ENCODE results near the gene STXBP6.

The STXBP6 gene

DNA sequence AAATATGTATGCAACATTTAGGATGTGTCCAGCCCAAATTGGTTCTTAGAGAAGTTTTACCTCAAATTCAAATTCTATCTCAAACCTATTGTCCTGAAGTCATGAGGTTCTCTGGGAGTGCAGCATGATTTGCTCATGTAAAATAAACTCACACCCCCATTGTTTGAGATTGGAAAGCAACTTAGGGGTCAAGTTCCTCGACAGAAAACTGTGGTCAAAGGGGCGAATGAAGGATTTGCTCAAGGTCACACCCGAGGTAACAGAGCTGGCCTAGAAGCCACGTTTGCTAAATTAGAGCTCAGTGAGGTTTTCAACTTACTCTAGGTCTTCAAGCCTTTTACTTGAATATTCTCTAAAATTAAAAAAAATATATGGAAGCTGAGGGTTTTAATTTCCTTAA lies 218.3 kb downstream of the STXBP6 start:
- no peaks in the 10 kb centered on the region for H3K9me3 ChIP-seq (ENCODE audit: control insufficient read depth in 1 of 2, low read length in 2 of 2)
- H3K4me3 ChIP-seq (ENCODE audit: low read depth in 1 of 2, low read length in 2 of 2) = no peak overlapping the region
- H3K4me1 ChIP-seq (ENCODE audit: control insufficient read depth in 1 of 2, insufficient read depth in 2 of 2, low read length in 2 of 2) = no peaks in the 10 kb centered on the region
- H3K27ac ChIP-seq (ENCODE audit: low read length) = no peak overlapping the region
- no peaks in the 10 kb centered on the region for H3K27me3 ChIP-seq (ENCODE audit: low read depth, low read length)
- H3K36me3 ChIP-seq (ENCODE audit: control insufficient read depth in 1 of 2, insufficient read depth in 2 of 2, low read length in 2 of 2) = no peaks in the 10 kb centered on the region

DNA sequence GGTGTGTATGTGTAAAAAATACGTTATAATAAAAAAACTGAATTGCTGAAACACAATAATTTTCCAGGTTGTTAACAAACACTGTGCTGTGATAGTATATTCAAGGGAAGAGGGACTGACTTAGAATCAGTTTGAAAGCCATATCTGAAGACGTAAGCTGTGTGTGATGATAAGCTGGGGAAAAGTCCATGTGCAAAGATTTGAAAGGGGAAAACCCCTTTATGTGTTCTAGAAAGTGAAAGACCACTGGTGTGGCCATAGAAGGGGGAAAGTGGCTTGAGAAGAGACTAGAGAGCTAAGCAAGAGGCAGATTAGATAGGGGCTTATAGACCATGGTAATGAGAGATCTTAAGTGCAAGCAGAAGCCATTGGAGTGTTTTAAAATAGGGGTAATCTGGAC lies 220.1 kb downstream of the STXBP6 start:
- Histone ChIP-seq H3K4me3 (ENCODE audit: low read depth in 1 of 2, low read length in 2 of 2) (no peak overlapping the region), H3K36me3 (ENCODE audit: control insufficient read depth in 1 of 2, insufficient read depth in 2 of 2, low read length in 2 of 2) (no peaks in the 10 kb centered on the region), H3K27ac (ENCODE audit: low read length) (no peak overlapping the region), H3K27me3 (ENCODE audit: low read depth, low read length) (no peaks in the 10 kb centered on the region), H3K9me3 (ENCODE audit: control insufficient read depth in 1 of 2, low read length in 2 of 2) (no peaks in the 10 kb centered on the region), H3K4me1 (ENCODE audit: control insufficient read depth in 1 of 2, insufficient read depth in 2 of 2, low read length in 2 of 2) (no peaks in the 10 kb centered on the region)

DNA sequence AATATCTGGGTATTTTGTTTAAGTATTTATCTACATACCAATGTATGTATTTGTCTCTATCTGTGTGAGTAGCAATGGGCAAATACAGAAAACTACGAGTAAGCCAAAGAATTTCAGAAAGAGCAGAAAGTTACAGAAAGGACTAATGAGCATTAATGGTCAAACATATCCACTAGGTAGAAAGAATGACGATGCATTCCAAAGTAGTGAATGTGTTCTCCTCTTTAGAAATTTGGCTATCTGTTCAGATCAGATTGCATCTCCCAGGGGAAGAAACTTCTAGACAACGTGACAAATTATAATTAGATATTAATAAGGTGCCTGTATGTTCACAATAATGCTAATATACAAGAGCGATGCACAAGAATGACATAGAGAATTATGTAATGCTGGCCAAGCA lies 221.5 kb downstream of the STXBP6 start:
- no peak overlapping the region for H3K4me3 ChIP-seq (ENCODE audit: low read depth in 1 of 2, low read length in 2 of 2)
- no peaks in the 10 kb centered on the region for H3K9me3 ChIP-seq (ENCODE audit: control insufficient read depth in 1 of 2, low read length in 2 of 2)

DNA sequence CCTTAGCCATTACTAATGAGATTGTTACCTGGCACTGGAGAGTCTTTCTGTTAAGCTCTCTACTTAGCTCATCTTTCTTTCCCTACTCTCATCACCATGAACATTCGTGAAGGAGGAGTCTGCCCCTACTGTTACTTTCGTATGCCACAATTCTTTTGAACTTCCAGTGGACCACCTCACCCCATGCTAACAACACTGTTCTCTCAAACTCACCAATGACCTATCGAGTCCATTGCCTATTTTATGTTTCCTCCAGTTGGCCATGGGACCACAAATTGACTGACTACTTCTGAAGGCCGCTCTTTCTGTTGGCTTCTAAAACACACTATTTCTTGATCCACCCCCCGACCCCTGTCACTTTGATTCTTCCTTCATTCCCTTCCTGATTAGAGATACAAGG lies 223.6 kb downstream of the STXBP6 start:
- no peaks in the 10 kb centered on the region for H3K4me1 ChIP-seq (ENCODE audit: control insufficient read depth in 1 of 2, insufficient read depth in 2 of 2, low read length in 2 of 2)
- H3K4me3 ChIP-seq (ENCODE audit: low read depth in 1 of 2, low read length in 2 of 2) = no peak overlapping the region
- H3K27ac ChIP-seq (ENCODE audit: low read length) = no peak overlapping the region
- H3K36me3 ChIP-seq (ENCODE audit: control insufficient read depth in 1 of 2, insufficient read depth in 2 of 2, low read length in 2 of 2) = no peaks in the 10 kb centered on the region
- no peaks in the 10 kb centered on the region for H3K27me3 ChIP-seq (ENCODE audit: low read depth, low read length)
- no peaks in the 10 kb centered on the region for H3K9me3 ChIP-seq (ENCODE audit: control insufficient read depth in 1 of 2, low read length in 2 of 2)

More for the DNA sequence above, 221.5 kb downstream of the STXBP6 start:
- H3K27ac ChIP-seq (ENCODE audit: low read length) = no peak overlapping the region
- no peaks in the 10 kb centered on the region for H3K27me3 ChIP-seq (ENCODE audit: low read depth, low read length)
- H3K36me3 ChIP-seq (ENCODE audit: control insufficient read depth in 1 of 2, insufficient read depth in 2 of 2, low read length in 2 of 2) = no peaks in the 10 kb centered on the region
- H3K4me1 ChIP-seq (ENCODE audit: control insufficient read depth in 1 of 2, insufficient read depth in 2 of 2, low read length in 2 of 2) = no peaks in the 10 kb centered on the region

DNA sequence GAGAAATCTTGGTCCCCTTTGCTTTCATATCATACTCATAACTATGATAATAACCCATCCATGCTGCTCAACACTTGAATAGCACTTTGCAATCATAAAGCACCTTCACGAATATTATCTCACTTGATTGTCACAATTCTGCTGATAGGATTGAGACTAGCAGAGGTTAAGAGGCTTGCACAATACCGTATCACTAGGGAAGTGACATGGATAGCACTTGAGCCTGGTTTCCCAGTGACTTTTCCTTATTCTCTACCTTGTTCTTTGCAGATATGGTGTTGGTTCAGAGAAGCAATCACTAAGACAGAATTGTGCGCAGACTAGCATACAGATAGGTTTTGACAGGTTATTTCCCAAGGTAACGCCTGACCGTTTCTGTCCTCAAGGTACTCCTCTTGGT lies 229.3 kb downstream of the STXBP6 start:
- H3K4me1 ChIP-seq (ENCODE audit: control insufficient read depth in 1 of 2, insufficient read depth in 2 of 2, low read length in 2 of 2) = peaks cover 0 to 7% of the 10 kb centered on the region in 2 donors
- no peak overlapping the region for H3K4me3 ChIP-seq (ENCODE audit: low read depth in 1 of 2, low read length in 2 of 2)
- H3K36me3 ChIP-seq (ENCODE audit: control insufficient read depth in 1 of 2, insufficient read depth in 2 of 2, low read length in 2 of 2) = no peaks in the 10 kb centered on the region
- H3K9me3 ChIP-seq (ENCODE audit: control insufficient read depth in 1 of 2, low read length in 2 of 2) = no peaks in the 10 kb centered on the region
- no peaks in the 10 kb centered on the region for H3K27me3 ChIP-seq (ENCODE audit: low read depth, low read length)
- no peak overlapping the region for H3K27ac ChIP-seq (ENCODE audit: low read length)

DNA sequence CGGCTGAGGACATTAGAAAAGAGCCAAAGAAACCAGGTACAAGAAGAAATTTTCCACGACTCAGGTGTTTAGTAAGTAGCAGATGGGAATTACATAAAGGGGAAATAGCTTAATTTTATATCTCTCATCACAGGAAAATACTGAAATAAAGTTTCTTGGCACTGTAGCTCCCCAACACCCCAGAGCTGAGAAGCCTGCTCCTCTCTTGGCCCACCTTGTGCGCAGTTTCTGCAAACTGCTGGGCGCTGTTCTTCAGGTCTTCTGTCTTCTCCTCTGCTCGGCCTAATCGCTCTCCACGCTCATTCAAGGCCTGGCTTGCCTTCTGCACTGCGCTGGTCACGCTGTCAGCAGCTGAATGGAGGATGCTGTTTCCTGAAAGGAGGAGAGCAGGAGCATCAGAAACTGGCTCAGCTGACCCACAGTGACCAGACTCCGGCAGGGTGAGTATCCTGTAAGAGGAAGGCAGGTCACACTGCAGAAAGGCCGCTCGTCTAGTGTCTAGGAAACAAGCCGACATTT lies 231.1 kb downstream of the STXBP6 start:
- no peaks in the 10 kb centered on the region for H3K27me3 ChIP-seq (ENCODE audit: low read depth, low read length)
- no peaks in the 10 kb centered on the region for H3K36me3 ChIP-seq (ENCODE audit: control insufficient read depth in 1 of 2, insufficient read depth in 2 of 2, low read length in 2 of 2)
- H3K4me3 ChIP-seq (ENCODE audit: low read depth in 1 of 2, low read length in 2 of 2) = no peak overlapping the region
- H3K4me1 ChIP-seq (ENCODE audit: control insufficient read depth in 1 of 2, insufficient read depth in 2 of 2, low read length in 2 of 2) = peaks cover 0 to 7% of the 10 kb centered on the region in 2 donors
- H3K27ac ChIP-seq (ENCODE audit: low read length) = no peak overlapping the region
- no peaks in the 10 kb centered on the region for H3K9me3 ChIP-seq (ENCODE audit: control insufficient read depth in 1 of 2, low read length in 2 of 2)

DNA sequence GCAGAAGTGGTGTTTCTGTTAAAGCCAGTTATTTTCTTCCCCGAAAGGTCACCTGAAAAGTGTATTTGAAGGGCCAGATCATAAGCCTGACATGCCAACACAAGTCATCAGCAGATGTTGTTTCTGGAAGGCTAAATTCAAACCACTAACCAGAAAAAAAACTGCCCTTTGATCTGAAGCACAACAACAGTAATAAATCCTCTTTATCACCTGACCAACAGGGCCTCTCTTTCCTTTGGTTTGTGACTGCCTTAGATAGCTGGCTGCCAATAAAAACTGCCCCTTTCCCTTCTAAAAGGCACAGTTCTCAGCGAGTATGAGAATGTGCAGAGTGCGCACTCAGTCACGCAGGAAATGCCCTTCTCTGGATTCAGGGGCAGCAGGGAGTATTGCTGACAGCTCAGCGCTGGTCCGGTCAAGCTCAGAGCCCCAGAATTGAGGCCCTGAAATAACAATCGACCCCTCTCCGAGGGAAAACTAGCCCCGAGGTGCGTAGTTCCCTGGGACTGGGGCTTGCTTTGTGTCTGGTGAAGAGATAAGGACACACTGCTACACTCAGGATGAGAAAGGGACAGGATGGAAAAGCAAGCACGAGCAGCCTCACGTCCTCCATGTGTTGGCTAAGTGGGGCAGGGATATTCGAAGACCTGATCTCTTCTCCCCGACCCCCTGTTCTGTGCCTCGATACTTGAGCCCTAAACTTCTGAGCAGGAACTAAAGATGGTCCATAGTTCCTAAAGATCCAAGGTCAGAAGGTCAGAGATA lies 231.7 kb downstream of the STXBP6 start:
- H3K27ac ChIP-seq (ENCODE audit: low read length) = no peak overlapping the region
- peaks cover 0 to 11% of the 10 kb centered on the region in 2 donors for H3K4me1 ChIP-seq (ENCODE audit: control insufficient read depth in 1 of 2, insufficient read depth in 2 of 2, low read length in 2 of 2)
- no peak overlapping the region for H3K4me3 ChIP-seq (ENCODE audit: low read depth in 1 of 2, low read length in 2 of 2)
- no peaks in the 10 kb centered on the region for H3K27me3 ChIP-seq (ENCODE audit: low read depth, low read length)
- H3K36me3 ChIP-seq (ENCODE audit: control insufficient read depth in 1 of 2, insufficient read depth in 2 of 2, low read length in 2 of 2) = no peaks in the 10 kb centered on the region
- no peaks in the 10 kb centered on the region for H3K9me3 ChIP-seq (ENCODE audit: control insufficient read depth in 1 of 2, low read length in 2 of 2)

DNA sequence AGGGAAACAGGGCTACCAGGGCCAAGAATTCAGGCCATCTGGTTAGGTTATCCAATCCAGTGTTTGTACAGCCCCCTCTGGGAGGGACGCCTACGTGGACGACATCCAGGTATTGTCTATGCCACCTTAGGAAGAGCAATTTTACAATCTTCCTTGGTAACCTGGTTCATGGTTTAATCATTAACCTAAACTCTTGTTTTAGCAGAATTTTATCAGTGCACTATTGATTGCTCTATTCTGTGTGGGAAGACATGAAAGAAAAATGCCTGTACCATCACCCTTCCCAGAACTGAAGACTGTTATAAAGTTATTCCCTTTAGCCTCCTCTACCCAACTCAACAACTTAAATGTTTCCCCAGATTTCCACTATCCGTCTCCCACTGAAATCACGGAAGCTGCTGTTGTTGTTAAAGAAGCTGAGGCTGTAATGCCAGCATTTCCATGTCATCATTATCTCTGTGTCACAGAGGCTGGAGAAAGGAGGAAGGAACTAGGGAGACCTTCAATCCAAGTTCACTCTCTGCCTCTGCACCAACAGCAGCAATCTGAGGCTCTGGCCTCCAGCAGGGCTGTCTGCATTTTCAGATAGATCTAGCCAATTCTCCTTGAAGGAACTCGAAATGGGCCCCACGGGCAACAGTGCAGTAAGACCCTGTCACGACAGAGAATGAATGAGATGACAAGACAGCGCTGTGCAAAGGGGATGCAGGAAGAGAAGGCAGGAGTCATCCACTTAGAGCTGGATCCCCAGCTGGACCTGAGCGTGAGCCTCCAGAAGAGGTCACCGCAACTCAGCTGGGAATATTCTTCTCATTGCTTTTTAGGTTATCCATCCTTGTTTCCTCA lies 232.5 kb downstream of the STXBP6 start:
- H3K4me3 ChIP-seq (ENCODE audit: low read depth in 1 of 2, low read length in 2 of 2) = no peak overlapping the region
- no peak overlapping the region for H3K27ac ChIP-seq (ENCODE audit: low read length)

DNA sequence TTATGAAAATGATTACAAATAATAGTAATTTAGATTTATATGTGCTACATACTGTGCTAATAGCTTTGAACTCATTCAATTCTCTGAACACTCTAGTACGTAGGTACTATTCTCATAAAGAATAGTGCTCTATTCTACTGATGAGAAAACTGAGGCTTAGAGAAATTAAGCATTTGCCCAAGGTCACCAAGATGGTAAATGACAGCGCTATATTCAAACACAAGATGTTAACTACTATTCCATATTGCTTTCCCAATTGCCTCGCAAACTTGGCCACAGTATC lies 233.1 kb downstream of the STXBP6 start:
- H3K9me3 ChIP-seq (ENCODE audit: control insufficient read depth in 1 of 2, low read length in 2 of 2) = no peaks in the 10 kb centered on the region
- H3K36me3 ChIP-seq (ENCODE audit: control insufficient read depth in 1 of 2, insufficient read depth in 2 of 2, low read length in 2 of 2) = no peaks in the 10 kb centered on the region
- no peak overlapping the region for H3K27ac ChIP-seq (ENCODE audit: low read length)
- H3K4me1 ChIP-seq (ENCODE audit: control insufficient read depth in 1 of 2, insufficient read depth in 2 of 2, low read length in 2 of 2) = peaks cover 0 to 11% of the 10 kb centered on the region in 2 donors
- no peak overlapping the region for H3K4me3 ChIP-seq (ENCODE audit: low read depth in 1 of 2, low read length in 2 of 2)
- H3K27me3 ChIP-seq (ENCODE audit: low read depth, low read length) = no peaks in the 10 kb centered on the region

More for the DNA sequence above, 232.5 kb downstream of the STXBP6 start:
- Histone ChIP-seq H3K9me3 (ENCODE audit: control insufficient read depth in 1 of 2, low read length in 2 of 2) (no peaks in the 10 kb centered on the region), H3K27me3 (ENCODE audit: low read depth, low read length) (no peaks in the 10 kb centered on the region), H3K36me3 (ENCODE audit: control insufficient read depth in 1 of 2, insufficient read depth in 2 of 2, low read length in 2 of 2) (no peaks in the 10 kb centered on the region), H3K4me1 (ENCODE audit: control insufficient read depth in 1 of 2, insufficient read depth in 2 of 2, low read length in 2 of 2) (peaks cover 0 to 11% of the 10 kb centered on the region in 2 donors)

DNA sequence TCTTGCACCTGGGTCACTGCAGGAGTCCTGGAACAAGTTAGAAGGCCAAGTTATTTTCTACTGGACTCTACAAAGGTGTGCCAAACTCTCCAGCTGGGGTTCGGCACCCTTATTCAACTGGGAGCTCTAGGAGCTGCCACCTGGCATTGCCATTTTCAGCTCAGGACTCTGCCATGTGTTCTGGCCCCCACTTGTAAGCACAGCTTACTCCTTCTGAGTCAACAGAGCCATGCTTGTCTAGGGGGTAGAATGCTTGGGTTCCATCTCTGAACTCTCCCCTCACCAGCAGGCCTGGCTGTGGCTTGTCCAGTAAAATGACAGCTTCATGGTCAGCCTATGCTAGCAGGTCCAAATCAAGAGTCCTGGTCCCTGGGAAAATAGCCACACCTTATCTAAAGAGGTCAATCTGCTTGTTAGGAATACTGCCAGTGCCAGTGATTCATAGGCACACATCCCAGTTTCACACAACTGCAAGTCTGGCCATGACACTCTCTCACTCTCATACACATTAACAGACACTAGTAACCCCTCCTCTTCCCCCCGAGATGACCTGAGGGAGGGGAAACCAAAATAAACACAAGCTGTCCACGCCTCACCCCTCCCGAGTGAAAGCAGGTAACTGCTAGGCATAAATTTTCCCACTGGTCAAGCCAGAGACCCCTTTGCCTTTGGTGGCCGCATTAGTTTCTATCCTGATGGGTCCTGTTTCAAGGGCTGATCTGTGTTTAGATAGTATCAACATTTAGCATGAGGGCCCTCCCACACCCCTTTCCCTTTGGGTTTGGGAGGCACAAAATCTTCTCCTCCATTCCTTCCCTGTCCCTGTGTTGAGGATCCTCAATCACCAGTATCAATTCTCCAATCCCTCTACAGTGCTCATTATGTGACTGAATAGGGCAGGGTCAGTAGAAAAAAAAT lies 233.7 kb downstream of the STXBP6 start:
- no peak overlapping the region for H3K27ac ChIP-seq (ENCODE audit: low read length)
- no peaks in the 10 kb centered on the region for H3K9me3 ChIP-seq (ENCODE audit: control insufficient read depth in 1 of 2, low read length in 2 of 2)
- H3K36me3 ChIP-seq (ENCODE audit: control insufficient read depth in 1 of 2, insufficient read depth in 2 of 2, low read length in 2 of 2) = no peaks in the 10 kb centered on the region
- peaks cover 0 to 11% of the 10 kb centered on the region in 2 donors for H3K4me1 ChIP-seq (ENCODE audit: control insufficient read depth in 1 of 2, insufficient read depth in 2 of 2, low read length in 2 of 2)
- no peaks in the 10 kb centered on the region for H3K27me3 ChIP-seq (ENCODE audit: low read depth, low read length)
- H3K4me3 ChIP-seq (ENCODE audit: low read depth in 1 of 2, low read length in 2 of 2) = no peak overlapping the region

DNA sequence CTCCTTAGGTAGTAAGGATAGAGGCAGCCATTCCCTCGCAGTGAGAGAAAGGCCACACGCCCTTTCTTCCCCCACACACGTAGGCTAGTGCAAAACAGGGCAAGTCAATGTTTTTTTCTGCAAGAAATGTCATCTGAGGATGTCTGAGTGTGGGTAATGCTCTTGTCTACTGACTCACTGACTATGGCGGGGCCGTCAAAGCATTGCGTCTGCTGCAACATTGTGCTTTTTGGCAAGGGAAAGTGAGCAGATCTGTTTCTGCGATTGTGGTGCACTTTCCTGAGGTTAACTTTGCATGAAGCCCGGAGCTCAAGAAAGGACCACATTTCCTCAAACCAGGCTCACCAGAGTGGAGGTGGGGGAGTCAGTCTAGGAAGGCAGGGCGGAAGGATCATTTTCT lies 234.4 kb downstream of the STXBP6 start:
- H3K27ac ChIP-seq (ENCODE audit: low read length) = no peak overlapping the region

More for the DNA sequence above, 234.4 kb downstream of the STXBP6 start:
- H3K9me3 ChIP-seq (ENCODE audit: control insufficient read depth in 1 of 2, low read length in 2 of 2) = no peaks in the 10 kb centered on the region
- H3K36me3 ChIP-seq (ENCODE audit: control insufficient read depth in 1 of 2, insufficient read depth in 2 of 2, low read length in 2 of 2) = no peaks in the 10 kb centered on the region
- no peak overlapping the region for H3K4me3 ChIP-seq (ENCODE audit: low read depth in 1 of 2, low read length in 2 of 2)
- no peaks in the 10 kb centered on the region for H3K27me3 ChIP-seq (ENCODE audit: low read depth, low read length)
- H3K4me1 ChIP-seq (ENCODE audit: control insufficient read depth in 1 of 2, insufficient read depth in 2 of 2, low read length in 2 of 2) = peaks cover 0 to 11% of the 10 kb centered on the region in 2 donors

Measured in muscle layer of duodenum (tissue), 2 donors.